GM12878 (cell line): ENCODE measurements around the gene RAB44. TPM values are rescaled to one million over a fixed set of nuclear protein-coding genes. Genes with fewer than 3 reads are reported as not detected.

Experiments used
- CUX1 ChIP-seq: IDR thresholded peaks from 2 replicates; pipeline ENCODE4 v1.6.1; 2012; ENCODE audit warnings: improper control_type of control experiment, low read depth, low read length; ENCODE audit not compliant: insufficient replicate concordance
- DPF2 ChIP-seq: fragments of 450-650 bp; IDR thresholded peaks from 2 replicates; pipeline ENCODE4 v1.6.1; 2017; ENCODE audit warnings: mild to moderate bottlenecking
- EGR1 ChIP-seq, 2 experiments: IDR thresholded peaks; 1 replicate in 1 of 2; 2 replicates in 1 of 2; pipeline ENCODE4 v1.6.1; 2011 to 2012; ENCODE audit warnings: low read depth in 2 of 2, low read length in 2 of 2, borderline replicate concordance in 1 of 2, mild to moderate bottlenecking in 1 of 2, moderate library complexity in 1 of 2
- EZH2 ChIP-seq: IDR thresholded peaks from 2 replicates; pipeline ENCODE4 v1.6.1; 2012; ENCODE audit warnings: low read depth, mild to moderate bottlenecking, control low read depth, inconsistent platforms, low read length, borderline replicate concordance; ENCODE audit not compliant: control insufficient read depth
- IKZF2 ChIP-seq, 2 experiments: fragments of 450-650 bp; IDR thresholded peaks; 2 replicates each; pipeline ENCODE4 v1.6.1; 2017; ENCODE audit warnings: mild to moderate bottlenecking in 2 of 2, moderate library complexity in 2 of 2
- KDM1A ChIP-seq: fragments of 200-600 bp; sonication (generic); IDR thresholded peaks from 2 replicates; pipeline ENCODE4 v1.6.1; 2016; ENCODE audit warnings: borderline replicate concordance
- MLLT1 ChIP-seq: fragments of 450-650 bp; IDR thresholded peaks from 2 replicates; pipeline ENCODE4 v1.6.1; 2016; ENCODE audit warnings: mild to moderate bottlenecking
- MYB ChIP-seq: fragments of 150-350 bp; IDR thresholded peaks from 2 replicates; pipeline ENCODE4 v1.6.1; 2014; ENCODE audit warnings: mild to moderate bottlenecking, low read depth, low read length, borderline replicate concordance
- NFIC ChIP-seq: IDR thresholded peaks from 2 replicates; pipeline ENCODE4 v1.6.1; 2012; ENCODE audit warnings: low read depth, mild to moderate bottlenecking, inconsistent platforms, low read length, moderate library complexity
- PKNOX1 ChIP-seq: fragments of 450-650 bp; IDR thresholded peaks from 2 replicates; pipeline ENCODE4 v1.6.1; 2016; ENCODE audit warnings: mild to moderate bottlenecking
- RUNX3 ChIP-seq: IDR thresholded peaks from 2 replicates; pipeline ENCODE4 v1.6.1; 2012; ENCODE audit warnings: low read length, inconsistent platforms
- SMAD5 ChIP-seq: IDR thresholded peaks from 2 replicates; pipeline ENCODE4 v1.6.1; 2016; ENCODE audit warnings: antibody characterized with exemption, low read depth
- SP1 ChIP-seq: IDR thresholded peaks from one replicate; pipeline ENCODE4 v1.6.1; 2011; ENCODE audit warnings: low read depth, low read length
- SREBF1 ChIP-seq: IDR thresholded peaks from 2 replicates; pipeline ENCODE4 v1.6.1; 2012; ENCODE audit warnings: mild to moderate bottlenecking, low read length
- ZBTB33 ChIP-seq: fragments of 450-650 bp; IDR thresholded peaks from 2 replicates; pipeline ENCODE4 v1.6.1; 2017; ENCODE audit warnings: mild to moderate bottlenecking
- ZNF687 ChIP-seq: fragments of 450-650 bp; IDR thresholded peaks from 2 replicates; pipeline ENCODE4 v1.6.1; 2017; ENCODE audit warnings: mild to moderate bottlenecking, moderate library complexity
- ZSCAN29 ChIP-seq: fragments of 450-650 bp; IDR thresholded peaks from 2 replicates; pipeline ENCODE4 v1.6.1; 2017; ENCODE audit warnings: mild to moderate bottlenecking, moderate library complexity
- polyA plus RNA-seq, 11 experiments: library from polyadenylated mRNA; depleted of rRNA in 4 of 11; unstranded in 6 of 11; stranded (reverse) in 5 of 11; fragments of >200 nt; fragmentation: Nextera tagmentation in 4 of 11; fragmentation: Illumina TruSeq in 1 of 11; extraction: Ambion mirVana in 4 of 11; extraction: Trizol in 1 of 11; gene quantifications; 1 replicate in 1 of 11; 2 replicates in 10 of 11; pipeline versions ENCODE4 v1.2.1 to v1.2.3, GENCODE V29; 2011 to 2016; ENCODE audit warnings: inconsistent platforms in 2 of 11, missing spikeins in 2 of 11, low read depth in 1 of 11
- total RNA-seq, 4 experiments: library from RNA; depleted of rRNA in 3 of 4; stranded (reverse); fragments of >200 nt in 3 of 4; fragmentation: Illumina TruSeq in 1 of 4; extraction: Trizol in 1 of 4; gene quantifications; 2 replicates each; pipeline versions ENCODE4 v1.2.1 to v1.2.3, GENCODE V29; 2013 to 2021

Gene RAB44
- total and polyA plus RNA-seq, 10 of the 15 experiments (the other 5 are each of a cell fraction or from before 2014, with no cell fraction given): 0.01 to 0.08 (median 0.05) TPM; not detected in 2

GRCh38 chr6:36727505-36728021 lies 29.9 kb downstream of the RAB44 start (continued):
- TF ChIP-seq ZBTB33: no peak
- TF ChIP-seq ZNF687: no peak
- TF ChIP-seq MYB: no peak
- no peak for TF ChIP-seq KDM1A
- TF ChIP-seq CUX1: no peak
- TF ChIP-seq SP1: no peak
- peak; percentile 91 for TF ChIP-seq RUNX3
- TF ChIP-seq ZSCAN29: no peak
- TF ChIP-seq SREBF1: no peak
- peak; percentile 58; the same call in 1 of the 2 replicates for TF ChIP-seq MLLT1
- no peak for TF ChIP-seq EGR1 (IDR thresholded peaks at IDR 0.05; ENCODE audit: borderline replicate concordance in 1 of 2, low read depth in 2 of 2, low read length in 2 of 2)
- peak; percentile 40; the same call in 1 of the 2 replicates for TF ChIP-seq DPF2
- peak; percentile 60 to 61 for TF ChIP-seq IKZF2 (IDR thresholded peaks at IDR 0.05)
- TF ChIP-seq PKNOX1: peak; percentile 11; the same call in 1 of the 2 replicates
- TF ChIP-seq SMAD5: no peak
- no peak for TF ChIP-seq EZH2
- TF ChIP-seq NFIC: no peak
